Measurements from ENCODE around the gene SLC25A41. TPM values are rescaled to one million over a fixed set of nuclear protein-coding genes. Genes with fewer than 3 reads are reported as not detected.

Gene SLC25A41
- 1 to 10 TPM in 1 of 4 donors, not detected in 3; 2.5 TPM for total RNA-seq

GRCh38 chr19:6433663-6434062, at the start of gene SLC25A41:
TSS of gene SLC25A41 (minus strand) at chr19:6433763. CDS start at chr19:6433693, 70 bp downstream.
- Histone ChIP-seq H3K36me3 (no peaks in the 10 kb centered on the region), H3K27ac (no peak within 1 kb of the TSS), H3K9me3 (no peaks in the 10 kb centered on the region), H3K27me3 (no peaks in the 10 kb centered on the region), H3K4me1 (no peaks in the 10 kb centered on the region), H3K4me3 (no peak within 1 kb of the TSS)
- no peak for TF ChIP-seq POLR2A (IDR thresholded peaks at IDR 0.05)
- no peak for TF ChIP-seq CTCF (IDR thresholded peaks at IDR 0.05)
- DNase-seq, result no peak

- no peak overlapping the region for H3K27ac ChIP-seq
- H3K9me3 ChIP-seq, result no peaks in the 10 kb centered on the region
- no peak for DNase-seq
- no peak for TF ChIP-seq POLR2A (IDR thresholded peaks at IDR 0.05)
- TF ChIP-seq CTCF (IDR thresholded peaks at IDR 0.05), result no peak
- H3K27me3 ChIP-seq, result no peaks in the 10 kb centered on the region
- no peak overlapping the region for H3K4me3 ChIP-seq
- no peaks in the 10 kb centered on the region for H3K36me3 ChIP-seq
- peaks cover 0 to 10% (median 0%) of the 10 kb centered on the region in 4 donors for H3K4me1 ChIP-seq
Observed at GRCh38 chr19:6483235-6483634, 49.7 kb upstream of the SLC25A41 start.

- peaks cover 0 to 10% (median 0%) of the 10 kb centered on the region in 4 donors for H3K4me1 ChIP-seq
- no peaks in the 10 kb centered on the region for H3K9me3 ChIP-seq
- H3K27ac ChIP-seq, result peak overlapping the region; percentile 73 to 87 (median 82)
- no peak for DNase-seq
- no peaks in the 10 kb centered on the region for H3K27me3 ChIP-seq
- peak overlapping the region in 3 of 4 donors; percentile 46 to 54 (median 52) for H3K4me3 ChIP-seq
- no peaks in the 10 kb centered on the region for H3K36me3 ChIP-seq
- TF ChIP-seq CTCF (IDR thresholded peaks at IDR 0.05), result no peak
Observed at GRCh38 chr19:6482343-6482686, 48.8 kb upstream of the SLC25A41 start.

GRCh38 chr19:6481541-6482342, 48.2 kb upstream of the SLC25A41 start, which contains the start of gene DENND1C:
TSS of gene DENND1C (minus strand) at chr19:6481787. CDS start at chr19:6481695, 92 bp downstream.
- DNase-seq, result peak in 2 of 3 donors; percentile 85 to 91
- Histone ChIP-seq H3K27me3 (no peaks in the 10 kb centered on the region), H3K4me3 (peak within 1 kb of the TSS; percentile 46 to 54 (median 51)), H3K36me3 (no peaks in the 10 kb centered on the region), H3K9me3 (no peaks in the 10 kb centered on the region), H3K27ac (peak within 1 kb of the TSS; percentile 73 to 87 (median 82)), H3K4me1 (peaks cover 0 to 10% (median 3%) of the 10 kb centered on the region in 4 donors)
- TF ChIP-seq POLR2A (IDR thresholded peaks at IDR 0.05) (peak; percentile 17 to 40), CTCF (IDR thresholded peaks at IDR 0.05) (peak; percentile 13 to 39 (median 26))

- TF ChIP-seq CTCF (IDR thresholded peaks at IDR 0.05) (no peak), POLR2A (IDR thresholded peaks at IDR 0.05) (no peak)
- peaks cover 0 to 10% (median 5%) of the 10 kb centered on the region in 4 donors for H3K4me1 ChIP-seq
- no peaks in the 10 kb centered on the region for H3K36me3 ChIP-seq
- H3K9me3 ChIP-seq, result no peaks in the 10 kb centered on the region
- H3K27ac ChIP-seq, result peak overlapping the region; percentile 73 to 87 (median 82)
- DNase-seq, result no peak
- H3K27me3 ChIP-seq, result no peaks in the 10 kb centered on the region
- H3K4me3 ChIP-seq, result peak overlapping the region; percentile 46 to 54 (median 51)
Observed at GRCh38 chr19:6480848-6481415, 47.4 kb upstream of the SLC25A41 start.

All from Peyer's patch (tissue), 4 donors.